AG04449 (cell line): Measurements from ENCODE around the gene C10orf90.

Source experiments
- CTCF ChIA-PET: fragments of 350-600 bp; formaldehyde crosslinking; extraction: SDS; loops from one replicate; lab custom pipeline; 2021; ENCODE audit warnings: antibody characterized with exemption; lab: Yijun Ruan, JAX
- POLR2A ChIA-PET: fragments of 400-600, 350-600 bp; formaldehyde crosslinking; extraction: SDS; loops from one replicate; lab custom pipeline; 2020; ENCODE audit warnings: antibody characterized with exemption, inconsistent platforms; lab: Yijun Ruan, JAX
- DNase-seq: peaks from one replicate; pipeline ENCODE4 v3.0.0-alpha.2; 2010; ENCODE audit warnings: low read depth, low spot score
- H3K4me3 ChIP-seq: 2 replicates; pipeline ENCODE4 v1.5.1; 2011; ENCODE audit warnings: low read depth, mild to moderate bottlenecking, control low read depth, low read length
- TF ChIP-seq, protein P1 (sequence below): IDR thresholded peaks from one replicate; pipeline ENCODE4 v1.5.1; 2011; ENCODE audit warnings: mild to moderate bottlenecking, moderate library complexity, low read length, control low read depth, inconsistent platforms; ENCODE audit not compliant: insufficient read depth; ENCODE audit errors: missing control alignments

The C10orf90 gene, protein sequence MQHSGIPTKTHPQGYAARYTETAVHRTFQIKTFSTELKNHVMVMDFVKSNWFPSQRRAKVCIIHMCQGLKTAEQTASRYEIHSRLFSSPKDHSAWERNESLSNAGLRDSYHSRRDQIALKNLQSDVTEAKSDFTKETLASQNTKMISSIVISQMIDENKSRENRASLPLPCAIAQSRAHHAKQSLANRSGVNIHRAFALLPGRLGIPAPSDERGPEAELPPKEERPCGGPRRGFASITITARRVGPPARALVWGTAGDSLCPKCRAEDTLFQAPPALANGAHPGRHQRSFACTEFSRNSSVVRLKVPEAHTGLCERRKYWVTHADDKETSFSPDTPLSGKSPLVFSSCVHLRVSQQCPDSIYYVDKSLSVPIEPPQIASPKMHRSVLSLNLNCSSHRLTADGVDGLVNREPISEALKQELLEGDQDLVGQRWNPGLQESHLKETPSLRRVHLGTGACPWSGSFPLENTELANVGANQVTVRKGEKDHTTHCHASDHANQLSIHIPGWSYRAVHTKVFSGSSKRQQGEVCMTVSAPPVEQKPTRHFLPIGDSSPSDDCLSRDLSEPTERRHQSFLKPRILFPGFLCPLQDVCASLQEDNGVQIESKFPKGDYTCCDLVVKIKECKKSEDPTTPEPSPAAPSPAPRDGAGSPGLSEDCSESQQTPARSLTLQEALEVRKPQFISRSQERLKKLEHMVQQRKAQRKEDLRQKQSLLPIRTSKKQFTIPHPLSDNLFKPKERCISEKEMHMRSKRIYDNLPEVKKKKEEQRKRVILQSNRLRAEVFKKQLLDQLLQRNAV

DNA sequence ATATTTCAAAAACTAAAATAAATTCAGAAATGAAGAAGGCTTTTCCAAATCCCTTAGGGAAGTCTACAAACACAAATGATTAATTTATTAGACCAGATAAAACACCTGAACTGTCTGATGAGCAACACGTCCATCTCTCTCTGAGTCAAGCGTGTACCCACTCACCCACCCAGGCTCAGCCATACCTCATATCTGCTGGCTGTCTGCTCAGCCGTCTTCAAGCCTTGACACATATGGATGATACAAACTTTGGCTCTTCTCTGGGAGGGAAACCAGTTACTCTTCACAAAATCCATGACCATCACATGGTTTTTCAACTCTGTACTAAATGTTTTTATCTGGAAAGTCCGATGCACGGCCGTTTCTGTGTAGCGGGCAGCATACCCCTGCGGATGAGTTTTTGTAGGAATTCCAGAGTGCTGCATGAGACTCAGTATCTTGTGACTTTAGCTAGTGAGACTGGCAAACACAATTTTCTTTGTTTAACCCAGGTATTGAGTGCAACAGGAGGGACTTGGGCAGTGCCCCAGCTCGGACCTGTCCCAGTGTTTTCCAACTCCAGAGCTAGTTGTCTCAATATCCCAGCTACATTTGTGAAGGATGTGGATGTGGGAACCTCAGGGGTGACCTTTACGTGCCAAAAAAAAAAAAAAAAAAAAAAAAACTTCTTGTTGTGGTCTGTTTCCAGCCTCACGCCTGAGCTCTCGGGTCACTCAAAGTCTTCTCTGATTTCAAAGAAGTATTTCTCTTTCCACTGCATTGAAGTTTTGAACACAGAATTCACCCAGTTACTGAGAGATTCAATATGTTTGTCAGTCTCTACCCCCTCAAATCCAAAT is at the start of gene C10orf90:
C10orf90 (minus strand) TSS at position 638 of the 839 bp plus-strand sequence; CDS start at position 425, 213 bp downstream.
- no peak for DNase-seq
- H3K4me3 ChIP-seq, result no peak within 1 kb of the TSS
- ChIA-PET POLR2A (no interaction called here), CTCF (no interaction called here)
- TF ChIP-seq, protein P1, sequence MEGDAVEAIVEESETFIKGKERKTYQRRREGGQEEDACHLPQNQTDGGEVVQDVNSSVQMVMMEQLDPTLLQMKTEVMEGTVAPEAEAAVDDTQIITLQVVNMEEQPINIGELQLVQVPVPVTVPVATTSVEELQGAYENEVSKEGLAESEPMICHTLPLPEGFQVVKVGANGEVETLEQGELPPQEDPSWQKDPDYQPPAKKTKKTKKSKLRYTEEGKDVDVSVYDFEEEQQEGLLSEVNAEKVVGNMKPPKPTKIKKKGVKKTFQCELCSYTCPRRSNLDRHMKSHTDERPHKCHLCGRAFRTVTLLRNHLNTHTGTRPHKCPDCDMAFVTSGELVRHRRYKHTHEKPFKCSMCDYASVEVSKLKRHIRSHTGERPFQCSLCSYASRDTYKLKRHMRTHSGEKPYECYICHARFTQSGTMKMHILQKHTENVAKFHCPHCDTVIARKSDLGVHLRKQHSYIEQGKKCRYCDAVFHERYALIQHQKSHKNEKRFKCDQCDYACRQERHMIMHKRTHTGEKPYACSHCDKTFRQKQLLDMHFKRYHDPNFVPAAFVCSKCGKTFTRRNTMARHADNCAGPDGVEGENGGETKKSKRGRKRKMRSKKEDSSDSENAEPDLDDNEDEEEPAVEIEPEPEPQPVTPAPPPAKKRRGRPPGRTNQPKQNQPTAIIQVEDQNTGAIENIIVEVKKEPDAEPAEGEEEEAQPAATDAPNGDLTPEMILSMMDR, result no peak

DNA sequence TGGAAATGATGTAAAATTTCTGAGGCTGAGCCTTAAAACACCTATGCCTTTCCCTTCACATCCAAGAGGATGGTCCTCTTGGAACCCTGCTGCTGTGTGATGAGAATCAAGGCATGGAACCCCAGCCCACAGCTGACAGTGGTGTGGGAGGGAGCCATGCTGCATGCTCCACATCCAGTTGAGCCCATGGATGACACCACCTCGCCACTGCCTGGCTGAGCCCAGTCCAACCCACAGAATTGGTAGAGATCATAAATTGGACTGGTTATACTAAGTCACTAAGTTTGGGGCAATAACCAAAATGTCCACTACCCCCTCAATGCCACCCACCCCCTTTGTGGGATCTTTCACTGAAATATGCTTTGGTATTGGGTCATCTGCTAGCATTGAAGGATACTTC is 45.9 kb upstream of the C10orf90 start:
- POLR2A ChIA-PET, result no interaction called here
- no peak for DNase-seq
- TF ChIP-seq, protein P1, result no peak
- CTCF ChIA-PET, result no interaction called here
- no peak overlapping the region for H3K4me3 ChIP-seq

DNA sequence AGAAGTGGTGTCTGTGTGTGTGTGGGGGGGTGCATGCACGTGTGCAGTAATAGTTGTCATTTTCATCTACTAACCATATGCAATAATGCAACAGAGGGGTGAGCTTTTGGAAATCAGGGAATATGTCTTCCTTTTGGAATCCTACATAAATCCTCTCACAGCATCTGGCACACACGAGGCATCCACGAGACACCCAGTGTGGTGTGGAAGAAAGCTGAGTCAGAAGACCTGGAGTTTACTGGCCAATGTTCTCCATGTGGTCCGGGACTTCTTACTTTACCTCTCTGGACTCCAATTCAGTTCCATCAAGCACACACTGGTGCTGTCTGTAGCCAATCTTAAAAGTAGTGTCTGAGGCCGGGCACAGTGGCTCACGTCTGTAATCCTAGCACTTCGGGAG is 43.1 kb upstream of the C10orf90 start:
- DNase-seq, result no peak
- ChIA-PET POLR2A (no interaction called here), CTCF (interaction anchor here (1.3 kb wide), 1 partner anchor 36 kb away, joined by 4 read pairs; no protein-coding TSS in a partner anchor)
- H3K4me3 ChIP-seq, result no peak overlapping the region
- TF ChIP-seq, protein P1, result no peak

DNA sequence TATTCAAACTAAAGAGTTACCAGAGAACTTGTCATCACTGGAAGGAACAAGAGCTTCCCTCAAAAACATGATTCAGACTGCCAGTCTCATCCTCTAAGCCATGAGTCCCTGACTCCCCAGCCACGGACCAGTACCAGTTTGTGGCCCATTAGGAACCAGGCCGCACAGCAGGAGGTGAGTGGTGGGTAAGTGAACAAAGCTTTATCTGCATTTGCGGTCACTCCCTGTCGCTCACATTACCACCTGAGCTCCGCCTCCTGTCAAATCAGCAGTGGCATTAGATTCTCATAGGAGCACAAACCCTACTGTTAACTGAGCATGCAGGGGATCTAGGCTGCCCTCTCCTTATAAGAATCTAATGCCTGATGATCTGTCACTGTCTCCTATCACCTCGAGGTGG is 42.2 kb upstream of the C10orf90 start:
- DNase-seq, result no peak
- no peak overlapping the region for H3K4me3 ChIP-seq
- ChIA-PET POLR2A (no interaction called here), CTCF (interaction anchor here (1.3 kb wide), 1 partner anchor 37 kb away, joined by 4 read pairs; no protein-coding TSS in a partner anchor)
- TF ChIP-seq, protein P1, result no peak

DNA sequence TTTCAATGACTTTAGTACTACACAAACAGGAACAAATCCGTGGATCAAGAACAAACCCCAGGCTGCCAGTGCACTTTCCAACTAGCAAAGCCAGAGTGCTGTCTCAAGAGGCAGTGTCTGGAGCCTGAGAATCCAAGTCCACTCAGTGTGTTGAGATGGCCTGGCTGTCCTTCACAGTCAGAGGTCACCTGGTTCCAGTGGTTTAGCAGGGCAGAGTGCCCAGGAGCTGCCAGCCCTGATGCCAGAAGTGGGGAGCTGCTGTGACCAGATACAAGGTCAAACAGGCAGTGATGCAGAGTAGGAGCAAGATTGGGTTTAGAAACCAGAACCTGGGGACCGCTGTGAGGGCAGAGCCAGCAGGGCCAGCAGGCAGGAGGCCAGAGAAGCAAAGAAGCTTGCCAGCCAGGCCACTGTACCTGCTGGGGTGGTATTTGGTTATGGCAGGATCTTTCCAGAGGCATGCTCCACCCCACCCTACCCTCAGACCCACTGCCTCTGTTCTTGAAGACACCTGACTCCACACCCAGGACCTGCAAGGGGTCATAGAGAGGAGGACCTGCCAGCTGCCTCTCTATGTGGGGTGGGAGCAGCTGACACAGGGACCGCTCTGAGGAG is 35.6 kb upstream of the C10orf90 start:
- no peak overlapping the region for H3K4me3 ChIP-seq
- DNase-seq, result no peak
- ChIA-PET POLR2A (no interaction called here), CTCF (no interaction called here)
- TF ChIP-seq, protein P1, result no peak
